MCF 10A (cell line): ENCODE results near the gene IL10RA. TPM values are rescaled to one million over a fixed set of nuclear protein-coding genes. Genes with fewer than 3 reads are reported as not detected.

Experiments
- BruUV-seq: library from RNA; stranded (reverse); fragments of 400-500 nt; replicated peaks from 2 replicates; lab custom pipeline; 2021; lab: Mats Ljungman, UMichigan
- CTCF ChIA-PET: fragments of 300-600 bp; sonication (Branson Sonifier 250); formaldehyde crosslinking; extraction: SDS; loops from one replicate; lab custom pipeline; 2021; ENCODE audit warnings: antibody characterized with exemption, inconsistent platforms; lab: Yijun Ruan, JAX
- POLR2A ChIA-PET: fragments of 300-600, 350-650 bp; sonication (Branson Sonifier 250); formaldehyde crosslinking; extraction: SDS; loops from one replicate; lab custom pipeline; 2020; ENCODE audit warnings: antibody characterized with exemption, inconsistent platforms; lab: Yijun Ruan, JAX
- DNase-seq: peaks from one replicate; pipeline ENCODE4 v3.0.0-alpha.2; 2018; ENCODE audit not compliant: unreplicated experiment
- H3K27ac Mint-ChIP-seq: one replicate; pipeline ENCODE4 v1.8.0; 2022; ENCODE audit warnings: mild to moderate bottlenecking, low read depth, mixed read lengths; ENCODE audit not compliant: unreplicated experiment
- H3K27me3 Mint-ChIP-seq: one replicate; pipeline ENCODE4 v1.8.0; 2022; ENCODE audit warnings: mixed read lengths; ENCODE audit not compliant: insufficient read depth, unreplicated experiment
- H3K36me3 Mint-ChIP-seq: one replicate; pipeline ENCODE4 v1.8.0; 2022; ENCODE audit warnings: mild to moderate bottlenecking, moderate library complexity, mixed read lengths; ENCODE audit not compliant: insufficient read depth, unreplicated experiment
- H3K4me1 Mint-ChIP-seq: one replicate; pipeline ENCODE4 v1.8.0; 2022; ENCODE audit warnings: mixed read lengths; ENCODE audit not compliant: insufficient read depth, unreplicated experiment
- H3K4me3 Mint-ChIP-seq: one replicate; pipeline ENCODE4 v1.8.0; 2022; ENCODE audit warnings: mild to moderate bottlenecking, moderate library complexity, mixed read lengths; ENCODE audit not compliant: unreplicated experiment
- H3K9me3 Mint-ChIP-seq: one replicate; pipeline ENCODE4 v1.8.0; 2022; ENCODE audit warnings: mixed read lengths; ENCODE audit not compliant: unreplicated experiment
- CTCF ChIP-seq: fragments of 200-600 bp; IDR thresholded peaks from one replicate; pipeline ENCODE4 v1.8.0; 2022; ENCODE audit warnings: antibody characterized with exemption, mild to moderate bottlenecking; ENCODE audit not compliant: unreplicated experiment
- intact Hi-C: fragments of 100-400 bp; cut with micrococcal nuclease; formaldehyde crosslinking; loops from 2 replicates; pipeline ENCODE4 v1.14.1; 2022
- total RNA-seq: library from RNA; stranded (reverse); gene quantifications from 2 replicates; pipeline ENCODE4 v1.2.3, GENCODE V29; 2022

IL10RA gene
- total RNA-seq, 1 experiment from 2014 or later = not detected

- H3K27ac Mint-ChIP-seq = no peak overlapping the region
- no peak for TF ChIP-seq CTCF
- no peaks in the 10 kb centered on the region for H3K36me3 Mint-ChIP-seq
- H3K27me3 Mint-ChIP-seq = peaks cover 56% of the 10 kb centered on the region
- no peak for DNase-seq
- no peak overlapping the region for H3K4me3 Mint-ChIP-seq
- no TSS peak for BruUV-seq
- H3K4me1 Mint-ChIP-seq = no peaks in the 10 kb centered on the region
- ChIA-PET POLR2A (no interaction called here), CTCF (interaction anchor here (0.6 to 1.9 kb wide), 7 partner anchors 17 to 527 kb away, joined by 3 to 8 read pairs (median 4); no protein-coding TSS in a partner anchor)
- H3K9me3 Mint-ChIP-seq = peaks cover 9% of the 10 kb centered on the region
- intact Hi-C loops = no loop called here
These were observed 33.0 kb upstream of the IL10RA start for GRCh38 chr11:117953024-117953671.

DNA sequence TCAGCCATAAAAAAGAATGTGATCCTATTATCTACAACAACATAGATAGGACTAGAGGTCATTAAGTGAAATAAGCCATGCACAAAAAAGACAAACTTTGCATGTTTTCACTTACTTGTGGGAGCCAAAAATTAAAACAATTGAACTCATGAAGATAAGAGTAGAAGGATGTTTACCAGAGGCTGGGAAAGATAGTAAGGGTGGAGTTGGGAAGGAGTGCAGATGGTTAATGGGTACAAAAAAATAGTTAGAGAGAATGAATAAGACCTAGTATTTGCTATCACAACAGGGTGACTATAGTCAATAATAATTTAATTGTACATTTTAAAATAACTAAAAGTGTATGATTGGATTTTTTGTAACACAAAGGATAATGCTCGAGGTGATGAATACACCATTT is 27.2 kb upstream of the IL10RA start:
- H3K9me3 Mint-ChIP-seq = peaks cover 9% of the 10 kb centered on the region
- H3K27me3 Mint-ChIP-seq = peaks cover 70% of the 10 kb centered on the region
- TF ChIP-seq CTCF = no peak
- no peaks in the 10 kb centered on the region for H3K4me1 Mint-ChIP-seq
- intact Hi-C loops = no loop called here
- no peak for DNase-seq
- CTCF ChIA-PET = no interaction called here
- BruUV-seq = no TSS peak
- H3K27ac Mint-ChIP-seq = no peak overlapping the region
- H3K4me3 Mint-ChIP-seq = no peak overlapping the region
- H3K36me3 Mint-ChIP-seq = no peaks in the 10 kb centered on the region
- POLR2A ChIA-PET = no interaction called here

DNA sequence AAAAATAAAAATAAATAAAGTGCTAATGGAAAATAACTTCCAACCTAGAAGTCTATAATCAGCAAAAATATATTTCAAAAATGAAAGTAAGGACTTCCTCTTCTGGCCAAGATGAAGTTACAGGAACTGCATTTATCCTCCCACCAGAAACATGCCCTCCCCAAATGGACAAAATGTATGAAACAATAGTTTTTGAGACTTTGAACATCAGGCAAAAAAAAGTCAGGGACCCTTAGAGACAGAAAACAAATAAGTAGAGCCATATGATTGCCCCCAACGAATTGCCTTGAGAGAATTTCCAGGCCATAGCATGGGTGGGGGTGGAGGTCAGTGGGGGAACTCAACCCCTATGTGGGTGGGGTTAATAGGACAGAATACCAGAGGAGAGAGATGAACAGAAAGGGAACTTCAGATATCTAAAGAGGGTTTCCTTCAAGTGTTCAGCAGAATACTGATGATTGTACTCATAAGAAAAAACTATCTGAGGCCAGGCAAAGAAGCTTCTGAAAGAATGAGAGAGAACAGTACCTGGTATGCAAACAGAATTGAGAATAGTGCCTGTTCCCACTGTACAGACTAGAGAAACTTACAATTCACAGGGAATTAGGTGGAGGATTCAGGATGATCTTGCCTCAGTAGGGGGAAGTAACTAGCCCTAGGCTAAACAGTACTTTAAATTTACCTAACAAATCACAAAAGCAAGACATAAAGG is 26.6 kb upstream of the IL10RA start:
- H3K36me3 Mint-ChIP-seq = no peaks in the 10 kb centered on the region

More for the DNA sequence above, 26.6 kb upstream of the IL10RA start:
- Mint-ChIP-seq H3K9me3 (peaks cover 9% of the 10 kb centered on the region), H3K27ac (no peak overlapping the region), H3K4me3 (no peak overlapping the region), H3K27me3 (peaks cover 70% of the 10 kb centered on the region), H3K4me1 (no peaks in the 10 kb centered on the region)
- no TSS peak for BruUV-seq
- ChIA-PET POLR2A (interaction anchor here (0.6 kb wide), 1 partner anchor 1218 kb away, joined by 3 read pairs; no protein-coding TSS in a partner anchor), CTCF (interaction anchor here (0.7 to 1.9 kb wide), 3 partner anchors 13 to 177 kb away, joined by 3 to 9 read pairs (median 3); no protein-coding TSS in a partner anchor)
- intact Hi-C loops = no loop called here
- TF ChIP-seq CTCF = no peak
- no peak for DNase-seq
